Measurements from ENCODE around the gene MRPL3. TPM values are rescaled to one million over a fixed set of nuclear protein-coding genes. Genes with fewer than 3 reads are reported as not detected.

Gene MRPL3
- total RNA-seq, 1 donor from 2014 or later: 38.9 TPM

- no peak for DNase-seq (ENCODE audit: low read depth in 2 of 2)
Observed at GRCh38 chr3:131417751-131418150, 85.0 kb downstream of the MRPL3 start.

Other genes with a start within 250 kb of the MRPL3 start
- gene NUDT16, start 121.2 kb downstream of the MRPL3 start, total RNA-seq: 11.8 and 18.3 TPM in 2 replicates

All from lung microvascular endothelial cell (primary cell).